GM12878 (cell line): Measurements from ENCODE around the gene CEP97. TPM values are rescaled to one million over a fixed set of nuclear protein-coding genes. Genes with fewer than 3 reads are reported as not detected.

Experiments used
- E2F4 ChIP-seq: IDR thresholded peaks from 2 replicates; pipeline ENCODE4 v1.6.1; 2012; ENCODE audit warnings: low read depth, low read length, improper control_type of control experiment
- EP300 ChIP-seq, 2 experiments: fragments of 150-350 bp in 1 of 2; IDR thresholded peaks; 2 replicates each; pipeline ENCODE4 v1.6.1; 2011 to 2012; ENCODE audit warnings: low read depth in 2 of 2, low read length in 2 of 2, borderline replicate concordance in 1 of 2, improper control_type of control experiment in 1 of 2, inconsistent platforms in 1 of 2; ENCODE audit not compliant: control insufficient read depth in 1 of 2
- EZH2 ChIP-seq: IDR thresholded peaks from 2 replicates; pipeline ENCODE4 v1.6.1; 2012; ENCODE audit warnings: low read depth, mild to moderate bottlenecking, control low read depth, inconsistent platforms, low read length, borderline replicate concordance; ENCODE audit not compliant: control insufficient read depth
- FOXK2 ChIP-seq: fragments of 450-650 bp; IDR thresholded peaks from 2 replicates; pipeline ENCODE4 v1.6.1; 2017; ENCODE audit warnings: mild to moderate bottlenecking, moderate library complexity
- HDAC2 ChIP-seq: fragments of 200-600 bp; sonication (generic); IDR thresholded peaks from 2 replicates; pipeline ENCODE4 v1.6.1; 2017
- JUND ChIP-seq: IDR thresholded peaks from 2 replicates; pipeline ENCODE4 v1.6.1; 2012; ENCODE audit warnings: low read depth, mild to moderate bottlenecking, low read length, improper control_type of control experiment, moderate library complexity
- MAX ChIP-seq: IDR thresholded peaks from 2 replicates; pipeline ENCODE4 v1.6.1; 2012; ENCODE audit warnings: low read depth, low read length, improper control_type of control experiment
- MTA2 ChIP-seq: fragments of 450-650 bp; IDR thresholded peaks from 2 replicates; pipeline ENCODE4 v1.6.1; 2016; ENCODE audit warnings: low read depth, mild to moderate bottlenecking, moderate library complexity
- MYB ChIP-seq: fragments of 150-350 bp; IDR thresholded peaks from 2 replicates; pipeline ENCODE4 v1.6.1; 2014; ENCODE audit warnings: mild to moderate bottlenecking, low read depth, low read length, borderline replicate concordance
- NFIC ChIP-seq: IDR thresholded peaks from 2 replicates; pipeline ENCODE4 v1.6.1; 2012; ENCODE audit warnings: low read depth, mild to moderate bottlenecking, inconsistent platforms, low read length, moderate library complexity
- NR2C1 ChIP-seq: fragments of 450-650 bp; IDR thresholded peaks from 2 replicates; pipeline ENCODE4 v1.6.1; 2017; ENCODE audit warnings: antibody characterized with exemption, mild to moderate bottlenecking, moderate library complexity
- PAX8 ChIP-seq: fragments of 450-650 bp; IDR thresholded peaks from 2 replicates; pipeline ENCODE4 v1.6.1; 2017; ENCODE audit warnings: mild to moderate bottlenecking, moderate library complexity
- PML ChIP-seq: IDR thresholded peaks from 2 replicates; pipeline ENCODE4 v1.6.1; 2012; ENCODE audit warnings: low read length, inconsistent platforms
- RB1 ChIP-seq: fragments of 450-650 bp; formaldehyde crosslinking; IDR thresholded peaks from 2 replicates; pipeline ENCODE4 v1.6.1; 2017; ENCODE audit warnings: mild to moderate bottlenecking, borderline replicate concordance
- RFX5 ChIP-seq: IDR thresholded peaks from 2 replicates; pipeline ENCODE4 v1.6.1; 2011; ENCODE audit warnings: low read depth, low read length, improper control_type of control experiment
- SMAD1 ChIP-seq: fragments of 450-650 bp; IDR thresholded peaks from 2 replicates; pipeline ENCODE4 v1.6.1; 2018; ENCODE audit warnings: mild to moderate bottlenecking, low read depth; ENCODE audit not compliant: partially characterized antibody
- SMARCA5 ChIP-seq: fragments of 450-650 bp; IDR thresholded peaks from 2 replicates; pipeline ENCODE4 v1.6.1; 2017; ENCODE audit warnings: mild to moderate bottlenecking
- SMC3 ChIP-seq: IDR thresholded peaks from 2 replicates; pipeline ENCODE4 v1.6.1; 2011; ENCODE audit warnings: low read length, improper control_type of control experiment, borderline replicate concordance
- SUZ12 ChIP-seq: fragments of 200-600 bp; sonication (generic); IDR thresholded peaks from one replicate; pipeline ENCODE4 v1.6.1; 2018; ENCODE audit warnings: antibody characterized with exemption, mild to moderate bottlenecking; ENCODE audit not compliant: unreplicated experiment
- TCF7 ChIP-seq: IDR thresholded peaks from 2 replicates; pipeline ENCODE4 v1.6.1; 2014; ENCODE audit warnings: antibody characterized with exemption, borderline replicate concordance
- ZBED1 ChIP-seq: IDR thresholded peaks from 2 replicates; pipeline ENCODE4 v1.6.1; 2016; ENCODE audit warnings: borderline replicate concordance
- ZNF24 ChIP-seq: fragments of 450-650 bp; IDR thresholded peaks from 2 replicates; pipeline ENCODE4 v1.6.1; 2017; ENCODE audit warnings: antibody characterized with exemption, mild to moderate bottlenecking
- polyA plus RNA-seq, 11 experiments: library from polyadenylated mRNA; depleted of rRNA in 4 of 11; unstranded in 6 of 11; stranded (reverse) in 5 of 11; fragments of >200 nt; fragmentation: Nextera tagmentation in 4 of 11; fragmentation: Illumina TruSeq in 1 of 11; extraction: Ambion mirVana in 4 of 11; extraction: Trizol in 1 of 11; gene quantifications; 1 replicate in 1 of 11; 2 replicates in 10 of 11; pipeline versions ENCODE4 v1.2.1 to v1.2.3, GENCODE V29; 2011 to 2016; ENCODE audit warnings: inconsistent platforms in 2 of 11, missing spikeins in 2 of 11, low read depth in 1 of 11
- total RNA-seq, 4 experiments: library from RNA; depleted of rRNA in 3 of 4; stranded (reverse); fragments of >200 nt in 3 of 4; fragmentation: Illumina TruSeq in 1 of 4; extraction: Trizol in 1 of 4; gene quantifications; 2 replicates each; pipeline versions ENCODE4 v1.2.1 to v1.2.3, GENCODE V29; 2013 to 2021
- TF ChIP-seq, protein P1 (sequence below): fragments of 450-650 bp; IDR thresholded peaks from 2 replicates; pipeline ENCODE4 v1.6.1; 2016; ENCODE audit warnings: mild to moderate bottlenecking, moderate library complexity, borderline replicate concordance
- TF ChIP-seq, protein P2 (sequence below): fragments of 450-650 bp; IDR thresholded peaks from 2 replicates; pipeline ENCODE4 v1.6.1; 2017; ENCODE audit warnings: mild to moderate bottlenecking, low read depth, inconsistent platforms; ENCODE audit not compliant: poor library complexity, severe bottlenecking

Gene CEP97
- total and polyA plus RNA-seq, 10 of the 15 experiments (the other 5 are each of a cell fraction or from before 2014, with no cell fraction given): 1.9 to 13.7 (median 5.8) TPM

GRCh38 chr3:101724329-101725193, at the start of gene CEP97 (continued):
- TF ChIP-seq PAX8 (no peak), SMC3 (no peak), MYB (no peak; the same call in 1 of the 2 replicates), MTA2 (no peak), NR2C1 (peak; percentile 73), JUND (no peak), RB1 (no peak), TCF7 (no peak), PML (no peak), SUZ12 (no peak), E2F4 (peak; percentile 30; the same call in 1 of the 2 replicates), ZBED1 (no peak), SMARCA5 (no peak), MAX (no peak), EZH2 (no peak), HDAC2 (no peak), ZNF24 (no peak), EP300 (IDR thresholded peaks at IDR 0.05; ENCODE audit: borderline replicate concordance in 1 of 2, control insufficient read depth in 1 of 2, low read depth in 2 of 2, low read length in 2 of 2) (no peak), NFIC (no peak), SMAD1 (no peak), RFX5 (no peak), FOXK2 (no peak)
- TF ChIP-seq, protein P1, sequence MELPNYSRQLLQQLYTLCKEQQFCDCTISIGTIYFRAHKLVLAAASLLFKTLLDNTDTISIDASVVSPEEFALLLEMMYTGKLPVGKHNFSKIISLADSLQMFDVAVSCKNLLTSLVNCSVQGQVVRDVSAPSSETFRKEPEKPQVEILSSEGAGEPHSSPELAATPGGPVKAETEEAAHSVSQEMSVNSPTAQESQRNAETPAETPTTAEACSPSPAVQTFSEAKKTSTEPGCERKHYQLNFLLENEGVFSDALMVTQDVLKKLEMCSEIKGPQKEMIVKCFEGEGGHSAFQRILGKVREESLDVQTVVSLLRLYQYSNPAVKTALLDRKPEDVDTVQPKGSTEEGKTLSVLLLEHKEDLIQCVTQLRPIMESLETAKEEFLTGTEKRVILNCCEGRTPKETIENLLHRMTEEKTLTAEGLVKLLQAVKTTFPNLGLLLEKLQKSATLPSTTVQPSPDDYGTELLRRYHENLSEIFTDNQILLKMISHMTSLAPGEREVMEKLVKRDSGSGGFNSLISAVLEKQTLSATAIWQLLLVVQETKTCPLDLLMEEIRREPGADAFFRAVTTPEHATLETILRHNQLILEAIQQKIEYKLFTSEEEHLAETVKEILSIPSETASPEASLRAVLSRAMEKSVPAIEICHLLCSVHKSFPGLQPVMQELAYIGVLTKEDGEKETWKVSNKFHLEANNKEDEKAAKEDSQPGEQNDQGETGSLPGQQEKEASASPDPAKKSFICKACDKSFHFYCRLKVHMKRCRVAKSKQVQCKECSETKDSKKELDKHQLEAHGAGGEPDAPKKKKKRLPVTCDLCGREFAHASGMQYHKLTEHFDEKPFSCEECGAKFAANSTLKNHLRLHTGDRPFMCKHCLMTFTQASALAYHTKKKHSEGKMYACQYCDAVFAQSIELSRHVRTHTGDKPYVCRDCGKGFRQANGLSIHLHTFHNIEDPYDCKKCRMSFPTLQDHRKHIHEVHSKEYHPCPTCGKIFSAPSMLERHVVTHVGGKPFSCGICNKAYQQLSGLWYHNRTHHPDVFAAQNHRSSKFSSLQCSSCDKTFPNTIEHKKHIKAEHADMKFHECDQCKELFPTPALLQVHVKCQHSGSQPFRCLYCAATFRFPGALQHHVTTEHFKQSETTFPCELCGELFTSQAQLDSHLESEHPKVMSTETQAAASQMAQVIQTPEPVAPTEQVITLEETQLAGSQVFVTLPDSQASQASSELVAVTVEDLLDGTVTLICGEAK: peak; percentile 64; the same call in 1 of the 2 replicates
- TF ChIP-seq, protein P2, sequence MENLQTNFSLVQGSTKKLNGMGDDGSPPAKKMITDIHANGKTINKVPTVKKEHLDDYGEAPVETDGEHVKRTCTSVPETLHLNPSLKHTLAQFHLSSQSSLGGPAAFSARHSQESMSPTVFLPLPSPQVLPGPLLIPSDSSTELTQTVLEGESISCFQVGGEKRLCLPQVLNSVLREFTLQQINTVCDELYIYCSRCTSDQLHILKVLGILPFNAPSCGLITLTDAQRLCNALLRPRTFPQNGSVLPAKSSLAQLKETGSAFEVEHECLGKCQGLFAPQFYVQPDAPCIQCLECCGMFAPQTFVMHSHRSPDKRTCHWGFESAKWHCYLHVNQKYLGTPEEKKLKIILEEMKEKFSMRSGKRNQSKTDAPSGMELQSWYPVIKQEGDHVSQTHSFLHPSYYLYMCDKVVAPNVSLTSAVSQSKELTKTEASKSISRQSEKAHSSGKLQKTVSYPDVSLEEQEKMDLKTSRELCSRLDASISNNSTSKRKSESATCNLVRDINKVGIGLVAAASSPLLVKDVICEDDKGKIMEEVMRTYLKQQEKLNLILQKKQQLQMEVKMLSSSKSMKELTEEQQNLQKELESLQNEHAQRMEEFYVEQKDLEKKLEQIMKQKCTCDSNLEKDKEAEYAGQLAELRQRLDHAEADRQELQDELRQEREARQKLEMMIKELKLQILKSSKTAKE: no peak
